ENCODE data around the gene CD19.

CD19 gene

GRCh38 chr16:28982949-28983348, 51.2 kb downstream of the CD19 start:
- in situ Hi-C loops (cut with MboI; ENCODE audit: low pct_unique_long_range_greater_than_20kb, low sequenced_read_pairs, unreplicated experiment) = no loop called here
- no peak for DNase-seq (ENCODE audit: low spot score)
- TF ChIP-seq CTCF (IDR thresholded peaks at IDR 0.05; ENCODE audit: extremely low read depth, insufficient read depth, missing control alignments) = no peak

GRCh38 chr16:28983644-28984043, 51.9 kb downstream of the CD19 start:
- in situ Hi-C loops (cut with MboI; ENCODE audit: low pct_unique_long_range_greater_than_20kb, low sequenced_read_pairs, unreplicated experiment) = no loop called here
- DNase-seq (ENCODE audit: low spot score) = no peak

GRCh38 chr16:28984091-28984490, 52.3 kb downstream of the CD19 start:
- in situ Hi-C loops (cut with MboI; ENCODE audit: low pct_unique_long_range_greater_than_20kb, low sequenced_read_pairs, unreplicated experiment) = no loop called here
- no peak for DNase-seq (ENCODE audit: low spot score)
- TF ChIP-seq CTCF (IDR thresholded peaks at IDR 0.05; ENCODE audit: extremely low read depth, insufficient read depth, missing control alignments) = no peak

More at GRCh38 chr16:28983644-28984043, 51.9 kb downstream of the CD19 start:
- TF ChIP-seq CTCF (IDR thresholded peaks at IDR 0.05; ENCODE audit: extremely low read depth, insufficient read depth, missing control alignments) = no peak

GRCh38 chr16:28984619-28985135, 52.9 kb downstream of the CD19 start, which contains the start of gene LAT:
Gene LAT (plus strand): TSS chr16:28985052. CDS start chr16:28985418, 366 bp downstream.
- in situ Hi-C loops (cut with MboI; ENCODE audit: low pct_unique_long_range_greater_than_20kb, low sequenced_read_pairs, unreplicated experiment) = no loop called here
- TF ChIP-seq CTCF (IDR thresholded peaks at IDR 0.05; ENCODE audit: extremely low read depth, insufficient read depth, missing control alignments) = no peak
- peak; percentile 50 for DNase-seq (ENCODE audit: low spot score)

- in situ Hi-C loops (cut with MboI; ENCODE audit: low pct_unique_long_range_greater_than_20kb, low sequenced_read_pairs, unreplicated experiment) = no loop called here
- DNase-seq (ENCODE audit: low spot score) = no peak
These were observed 53.7 kb downstream of the CD19 start for GRCh38 chr16:28985211-28986041.

GRCh38 chr16:28986046-28986445, 54.3 kb downstream of the CD19 start:
- TF ChIP-seq CTCF (IDR thresholded peaks at IDR 0.05; ENCODE audit: extremely low read depth, insufficient read depth, missing control alignments) = no peak
- in situ Hi-C loops (cut with MboI; ENCODE audit: low pct_unique_long_range_greater_than_20kb, low sequenced_read_pairs, unreplicated experiment) = no loop called here
- DNase-seq (ENCODE audit: low spot score) = no peak

More at GRCh38 chr16:28985211-28986041, 53.7 kb downstream of the CD19 start:
- TF ChIP-seq CTCF (IDR thresholded peaks at IDR 0.05; ENCODE audit: extremely low read depth, insufficient read depth, missing control alignments) = no peak

Measured in GM13977 (cell line).